Endothelial cell of umbilical vein (primary cell): ENCODE measurements around the gene DRD4. TPM values are rescaled to one million over a fixed set of nuclear protein-coding genes. Genes with fewer than 3 reads are reported as not detected.

ENCODE experiments used
- BruUV-seq: library from RNA; stranded (reverse); fragments of 400-500 nt; replicated peaks from 2 replicates; lab custom pipeline; 2021; lab: Mats Ljungman, UMichigan
- CTCF ChIA-PET: fragments of 300-600, 350-600 bp; sonication (Branson Sonifier 250); formaldehyde crosslinking; loops from one replicate; lab custom pipeline; 2021; ENCODE audit warnings: antibody characterized with exemption, inconsistent platforms; lab: Charles Lee
- POLR2A ChIA-PET: fragments of 300-600, 350-600 bp; sonication (Branson Sonifier 250); formaldehyde crosslinking; loops from one replicate; lab custom pipeline; 2021; ENCODE audit warnings: antibody characterized with exemption, inconsistent platforms; lab: Charles Lee
- DNase-seq: peaks from one replicate; pipeline ENCODE4 v3.0.0-alpha.2; 2011; ENCODE audit warnings: low read depth, low spot score
- FAIRE-seq: peaks from 2 replicates; lab custom pipeline; 2011; peaks lifted over from hg19 to GRCh38; lab: Jason Lieb, UNC
- H2AFZ ChIP-seq: 2 replicates; pipeline ENCODE4 v1.6.0; 2012; ENCODE audit warnings: low read depth, low read length, control low read depth, inconsistent platforms
- H3K27ac ChIP-seq: 2 replicates; pipeline ENCODE4 v1.5.1; 2011; ENCODE audit warnings: low read depth, mild to moderate bottlenecking, control low read depth, low read length, moderate library complexity; ENCODE audit not compliant: insufficient read depth
- H3K27me3 ChIP-seq, 2 experiments: 2 replicates each; pipeline versions ENCODE4 v1.6.0 to v1.6.1; 2011; ENCODE audit warnings: low read length in 2 of 2, mixed read lengths in 1 of 2; ENCODE audit not compliant: control insufficient read depth in 2 of 2, insufficient read depth in 2 of 2
- H3K36me3 ChIP-seq, 2 experiments: 2 replicates in 1 of 2; 3 replicates in 1 of 2; pipeline ENCODE4 v1.5.1; 2011; ENCODE audit warnings: low read length in 2 of 2, mild to moderate bottlenecking in 1 of 2, moderate library complexity in 1 of 2; ENCODE audit not compliant: control insufficient read depth in 2 of 2, insufficient read depth in 2 of 2; ENCODE audit errors: extremely low read depth in 1 of 2
- H3K4me1 ChIP-seq: 3 replicates; pipeline ENCODE4 v1.5.1; 2011; ENCODE audit warnings: mild to moderate bottlenecking, low read length; ENCODE audit not compliant: control insufficient read depth, insufficient read depth; ENCODE audit errors: extremely low read depth
- H3K4me2 ChIP-seq: 2 replicates; pipeline ENCODE4 v1.6.1; 2011; ENCODE audit warnings: low read length, control low read depth, mixed read lengths; ENCODE audit not compliant: insufficient read depth
- H3K4me3 ChIP-seq, 3 experiments: fragments of 200-600 bp in 1 of 3; sonication (generic), shearing (Covaris generic) in 1 of 3; replicated peaks in 1 of 3; 2 replicates each; pipeline ENCODE4 v1.5.1; 2011 to 2016; ENCODE audit warnings: control low read depth in 3 of 3, low read length in 3 of 3, mild to moderate bottlenecking in 2 of 3, inconsistent platforms in 1 of 3, low read depth in 1 of 3, moderate library complexity in 1 of 3; ENCODE audit not compliant: insufficient read depth in 1 of 3
- H3K79me2 ChIP-seq: 2 replicates; pipeline ENCODE4 v1.6.0; 2012; ENCODE audit warnings: low read length, inconsistent platforms; ENCODE audit not compliant: control insufficient read depth, insufficient read depth
- H3K9ac ChIP-seq: replicated peaks from 2 replicates; pipeline ENCODE3; 2011; ENCODE audit warnings: low read length, control low read depth; ENCODE audit not compliant: insufficient read depth; ENCODE audit errors: extremely low read depth
- H3K9me1 ChIP-seq: replicated peaks from 3 replicates; pipeline ENCODE4 v1.6.0; 2011; ENCODE audit warnings: mild to moderate bottlenecking, low read length; ENCODE audit not compliant: control insufficient read depth, insufficient read depth; ENCODE audit errors: extremely low read depth
- H3K9me3 ChIP-seq: replicated peaks from 2 replicates; pipeline ENCODE4 v1.5.1; 2012; ENCODE audit warnings: low read length, inconsistent platforms; ENCODE audit not compliant: control insufficient read depth, insufficient read depth
- H4K20me1 ChIP-seq: replicated peaks from 2 replicates; pipeline ENCODE3; 2011; ENCODE audit warnings: mild to moderate bottlenecking, low read length; ENCODE audit not compliant: control insufficient read depth, insufficient read depth; ENCODE audit errors: extremely low read depth
- EZH2 ChIP-seq: IDR thresholded peaks from 2 replicates; pipeline ENCODE4 v1.6.1; 2012; ENCODE audit warnings: borderline replicate concordance, low read depth, mild to moderate bottlenecking, moderate library complexity, low read length, inconsistent platforms; ENCODE audit not compliant: severe bottlenecking
- FOS ChIP-seq: IDR thresholded peaks from 2 replicates; pipeline ENCODE4 v1.6.1; 2011; ENCODE audit warnings: mild to moderate bottlenecking, low read length, moderate library complexity, borderline replicate concordance; ENCODE audit not compliant: insufficient read depth
- GATA2 ChIP-seq: IDR thresholded peaks from 2 replicates; pipeline ENCODE4 v1.7.0; 2011; ENCODE audit warnings: low read depth, mild to moderate bottlenecking, moderate library complexity, mixed read lengths, low read length; ENCODE audit not compliant: insufficient read length, insufficient read depth
- JUN ChIP-seq: IDR thresholded peaks from 2 replicates; pipeline ENCODE4 v1.6.1; 2011; ENCODE audit warnings: borderline replicate concordance, low read depth; ENCODE audit not compliant: insufficient read length, insufficient read depth
- MYC ChIP-seq: IDR thresholded peaks from one replicate; pipeline ENCODE4 v1.6.1; 2011; ENCODE audit warnings: mild to moderate bottlenecking, low read depth, low read length
- POLR2A ChIP-seq: IDR thresholded peaks from 2 replicates; pipeline ENCODE4 v1.6.1; 2012; ENCODE audit warnings: low read depth, mild to moderate bottlenecking, control low read depth, low read length
- dilution Hi-C: fragments of 300-500 bp; cut with MboI; formaldehyde crosslinking; loops from one replicate; pipeline ENCODE4 v1.15.0; 2019; ENCODE audit warnings: low sequenced_read_pairs; ENCODE audit not compliant: extremely low pct_ligation_motif_present
- intact Hi-C: fragments of 100-400 bp; cut with micrococcal nuclease; formaldehyde crosslinking; loops from one replicate; pipeline ENCODE4 v1.10.0; 2022
- polyA plus RNA-seq, 4 experiments: library from polyadenylated mRNA; depleted of rRNA in 3 of 4; stranded (reverse) in 3 of 4; unstranded in 1 of 4; fragments of >200 nt; gene quantifications; 2 replicates each; pipeline versions ENCODE4 v1.2.1 to v1.2.3, GENCODE V29; 2011 to 2012; ENCODE audit warnings: missing spikeins in 1 of 4
- total RNA-seq: library from RNA; stranded (reverse); gene quantifications from 2 replicates; pipeline ENCODE4 v1.2.3, GENCODE V29; 2021
- TF ChIP-seq, protein P1 (sequence below): IDR thresholded peaks from 2 replicates; pipeline ENCODE4 v1.6.1; 2011; ENCODE audit not compliant: insufficient read depth, insufficient read length
- TF ChIP-seq, protein P2 (sequence below), 2 donors: IDR thresholded peaks; 1 replicate in 1 of 2; 2 replicates in 1 of 2; pipeline ENCODE4 v1.5.1; 2011; ENCODE audit warnings: low read length in 2 of 2, mild to moderate bottlenecking in 2 of 2, moderate library complexity in 2 of 2, control low read depth in 1 of 2, inconsistent platforms in 1 of 2, low read depth in 1 of 2; ENCODE audit not compliant: insufficient read depth in 1 of 2; ENCODE audit errors: extremely low read depth in 1 of 2

DRD4 gene
- total and polyA plus RNA-seq, 2 donors (not counting 3 experiments of a cell fraction or from before 2014, with no cell fraction given), result 0.24 TPM; not detected in 1

DNA sequence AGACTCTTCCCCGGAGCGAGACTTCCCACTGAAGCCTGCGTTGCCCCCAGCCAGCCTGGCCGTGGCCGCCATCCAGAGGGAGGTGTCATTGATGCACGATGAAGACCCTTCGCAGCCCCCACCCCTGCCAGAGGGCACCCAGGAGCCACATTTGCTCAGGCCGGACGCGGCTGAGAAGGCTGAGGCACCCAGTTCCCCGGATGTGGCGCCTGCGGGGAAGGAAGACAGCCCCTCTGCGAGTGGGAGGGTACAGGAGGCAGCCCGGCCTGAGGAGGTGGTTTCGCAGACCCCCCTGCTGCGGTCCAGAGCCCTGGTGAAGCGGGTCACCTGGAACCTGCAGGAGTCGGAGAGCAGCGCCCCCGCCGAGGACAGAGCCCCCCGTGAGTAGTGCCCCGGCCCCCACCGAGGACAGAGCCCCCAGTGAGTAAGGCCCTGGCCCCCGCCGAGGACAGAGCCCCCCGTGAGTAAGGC, 27.7 kb upstream of the DRD4 start:
- no peaks in the 10 kb centered on the region for H3K9me1 ChIP-seq
- no peak overlapping the region for H3K9ac ChIP-seq
- POLR2A ChIA-PET, result no interaction called here
- no peaks in the 10 kb centered on the region for H3K4me1 ChIP-seq
- FAIRE-seq (no peak), DNase-seq (no peak)
- no TSS peak for BruUV-seq
- CTCF ChIA-PET, result interaction anchor here (1.1 kb wide), 1 partner anchor 55 kb away, joined by 3 read pairs; no protein-coding TSS in a partner anchor
- H3K9me3 ChIP-seq, result no peaks in the 10 kb centered on the region
- no peak overlapping the region for H2AFZ ChIP-seq
- H3K36me3 ChIP-seq, result peaks cover 14 to 73% of the 10 kb centered on the region in 2 experiments
- intact Hi-C loops (no loop called here), dilution Hi-C loops (no loop called here)
- TF ChIP-seq GATA2 (no peak), JUN (no peak), EZH2 (no peak), POLR2A (no peak), FOS (no peak), MYC (no peak)
- TF ChIP-seq, protein P1, sequence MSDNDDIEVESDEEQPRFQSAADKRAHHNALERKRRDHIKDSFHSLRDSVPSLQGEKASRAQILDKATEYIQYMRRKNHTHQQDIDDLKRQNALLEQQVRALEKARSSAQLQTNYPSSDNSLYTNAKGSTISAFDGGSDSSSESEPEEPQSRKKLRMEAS, result no peak
- TF ChIP-seq, protein P2, sequence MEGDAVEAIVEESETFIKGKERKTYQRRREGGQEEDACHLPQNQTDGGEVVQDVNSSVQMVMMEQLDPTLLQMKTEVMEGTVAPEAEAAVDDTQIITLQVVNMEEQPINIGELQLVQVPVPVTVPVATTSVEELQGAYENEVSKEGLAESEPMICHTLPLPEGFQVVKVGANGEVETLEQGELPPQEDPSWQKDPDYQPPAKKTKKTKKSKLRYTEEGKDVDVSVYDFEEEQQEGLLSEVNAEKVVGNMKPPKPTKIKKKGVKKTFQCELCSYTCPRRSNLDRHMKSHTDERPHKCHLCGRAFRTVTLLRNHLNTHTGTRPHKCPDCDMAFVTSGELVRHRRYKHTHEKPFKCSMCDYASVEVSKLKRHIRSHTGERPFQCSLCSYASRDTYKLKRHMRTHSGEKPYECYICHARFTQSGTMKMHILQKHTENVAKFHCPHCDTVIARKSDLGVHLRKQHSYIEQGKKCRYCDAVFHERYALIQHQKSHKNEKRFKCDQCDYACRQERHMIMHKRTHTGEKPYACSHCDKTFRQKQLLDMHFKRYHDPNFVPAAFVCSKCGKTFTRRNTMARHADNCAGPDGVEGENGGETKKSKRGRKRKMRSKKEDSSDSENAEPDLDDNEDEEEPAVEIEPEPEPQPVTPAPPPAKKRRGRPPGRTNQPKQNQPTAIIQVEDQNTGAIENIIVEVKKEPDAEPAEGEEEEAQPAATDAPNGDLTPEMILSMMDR (IDR thresholded peaks at IDR 0.05; ENCODE audit: extremely low read depth in 1 of 2, insufficient read depth in 1 of 2, low read depth in 1 of 2, low read length in 2 of 2), result no peak
- H4K20me1 ChIP-seq, result no peaks in the 10 kb centered on the region
- no peaks in the 10 kb centered on the region for H3K79me2 ChIP-seq
- H3K4me3 ChIP-seq, result no peak overlapping the region
- H3K27ac ChIP-seq, result no peak overlapping the region
- no peaks in the 10 kb centered on the region for H3K27me3 ChIP-seq
- H3K4me2 ChIP-seq, result no peak overlapping the region
